Endothelial cell of umbilical vein (primary cell): ENCODE data around the gene SUCLG2.

Experiments
- EZH2 ChIP-seq: IDR thresholded peaks from 2 replicates; pipeline ENCODE4 v1.6.1; 2012; ENCODE audit warnings: borderline replicate concordance, low read depth, mild to moderate bottlenecking, moderate library complexity, low read length, inconsistent platforms; ENCODE audit not compliant: severe bottlenecking
- JUN ChIP-seq: IDR thresholded peaks from 2 replicates; pipeline ENCODE4 v1.6.1; 2011; ENCODE audit warnings: borderline replicate concordance, low read depth; ENCODE audit not compliant: insufficient read length, insufficient read depth
- POLR2A ChIP-seq: IDR thresholded peaks from 2 replicates; pipeline ENCODE4 v1.6.1; 2012; ENCODE audit warnings: low read depth, mild to moderate bottlenecking, control low read depth, low read length
- POLR2AphosphoS5 ChIP-seq: IDR thresholded peaks from 2 replicates; pipeline ENCODE4 v1.6.1; 2012; ENCODE audit warnings: low read depth, mild to moderate bottlenecking, control low read depth, low read length, moderate library complexity; ENCODE audit not compliant: insufficient read depth
- TF ChIP-seq, protein P1 (sequence below), 2 donors: IDR thresholded peaks; 1 replicate in 1 of 2; 2 replicates in 1 of 2; pipeline ENCODE4 v1.5.1; 2011; ENCODE audit warnings: low read length in 2 of 2, mild to moderate bottlenecking in 2 of 2, moderate library complexity in 2 of 2, control low read depth in 1 of 2, inconsistent platforms in 1 of 2, low read depth in 1 of 2; ENCODE audit not compliant: insufficient read depth in 1 of 2; ENCODE audit errors: extremely low read depth in 1 of 2

DNA sequence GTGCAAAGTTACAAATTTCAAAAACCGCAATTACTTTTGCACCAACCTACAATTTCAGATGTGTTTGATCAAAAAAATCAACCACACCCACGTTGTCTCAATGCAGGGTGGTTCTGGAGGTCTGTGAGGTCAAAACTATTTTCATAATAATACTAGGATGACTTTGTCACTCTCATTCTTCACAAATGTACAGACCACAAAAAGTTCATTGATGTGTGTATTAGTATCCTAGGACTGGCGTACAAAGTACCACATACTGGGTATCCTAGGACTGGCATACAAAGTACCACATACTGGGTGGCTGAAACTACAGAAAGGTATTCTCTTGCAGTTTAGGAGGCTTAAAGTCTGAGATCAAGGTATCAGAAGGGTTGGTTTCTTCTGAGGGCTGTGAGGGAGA lies 13.0 kb downstream of the SUCLG2 start:
- TF ChIP-seq, protein P1, sequence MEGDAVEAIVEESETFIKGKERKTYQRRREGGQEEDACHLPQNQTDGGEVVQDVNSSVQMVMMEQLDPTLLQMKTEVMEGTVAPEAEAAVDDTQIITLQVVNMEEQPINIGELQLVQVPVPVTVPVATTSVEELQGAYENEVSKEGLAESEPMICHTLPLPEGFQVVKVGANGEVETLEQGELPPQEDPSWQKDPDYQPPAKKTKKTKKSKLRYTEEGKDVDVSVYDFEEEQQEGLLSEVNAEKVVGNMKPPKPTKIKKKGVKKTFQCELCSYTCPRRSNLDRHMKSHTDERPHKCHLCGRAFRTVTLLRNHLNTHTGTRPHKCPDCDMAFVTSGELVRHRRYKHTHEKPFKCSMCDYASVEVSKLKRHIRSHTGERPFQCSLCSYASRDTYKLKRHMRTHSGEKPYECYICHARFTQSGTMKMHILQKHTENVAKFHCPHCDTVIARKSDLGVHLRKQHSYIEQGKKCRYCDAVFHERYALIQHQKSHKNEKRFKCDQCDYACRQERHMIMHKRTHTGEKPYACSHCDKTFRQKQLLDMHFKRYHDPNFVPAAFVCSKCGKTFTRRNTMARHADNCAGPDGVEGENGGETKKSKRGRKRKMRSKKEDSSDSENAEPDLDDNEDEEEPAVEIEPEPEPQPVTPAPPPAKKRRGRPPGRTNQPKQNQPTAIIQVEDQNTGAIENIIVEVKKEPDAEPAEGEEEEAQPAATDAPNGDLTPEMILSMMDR (IDR thresholded peaks at IDR 0.05; ENCODE audit: extremely low read depth in 1 of 2, insufficient read depth in 1 of 2, low read depth in 1 of 2, low read length in 2 of 2) = no peak
- TF ChIP-seq JUN (no peak), POLR2A (no peak), EZH2 (no peak), POLR2AphosphoS5 (no peak)
